Measurements from ENCODE around the gene HERPUD1.

GRCh38 chr16:56964243-56965148 is 32.6 kb downstream of the HERPUD1 start:
- TF ChIP-seq CTCF (IDR thresholded peaks at IDR 0.05) (peak; percentile 86 to 97 (median 92)), POLR2A (IDR thresholded peaks at IDR 0.05) (no peak)

Data from esophagus squamous epithelium (tissue), 4 donors.